NCI-H524 (cell line): Measurements from ENCODE around the gene LPAR3.
A peak's percentile ranks its signal among the peaks of the same experiment; 100 is the strongest.
"Not testable (repeated sequence)": the region's sequence is repeated elsewhere in the genome, so short reads cannot be mapped to it uniquely, and the experiment has no call there.

Source experiments
- DNase-seq, 2 experiments: peaks; one replicate each; lab custom pipeline; 2025; lab: John Stamatoyannopoulos, UW

The LPAR3 gene

GRCh38 chr1:84892705-84893618, at the start of gene LPAR3:
Gene LPAR3, minus strand, starts transcription at chr1:84893206. Its CDS starts 27,086 bp downstream, at chr1:84866120.
- peak; percentile 51 to 64 for DNase-seq

GRCh38 chr1:84941843-84942242, 48.8 kb upstream of the LPAR3 start:
- DNase-seq, result no peak

GRCh38 chr1:84940481-84940880, 47.5 kb upstream of the LPAR3 start:
- peak in 1 of 2 experiments; percentile 35 for DNase-seq

- DNase-seq, result no peak
These were observed 46.8 kb upstream of the LPAR3 start for GRCh38 chr1:84939761-84940160.

- no peak for DNase-seq
These were observed 46.1 kb upstream of the LPAR3 start for GRCh38 chr1:84939151-84939550.

GRCh38 chr1:84936116-84936810, 43.3 kb upstream of the LPAR3 start:
- DNase-seq, result peak; percentile 18 to 66

GRCh38 chr1:84933011-84933611, 40.1 kb upstream of the LPAR3 start:
- no peak for DNase-seq

GRCh38 chr1:84930831-84931230, 37.8 kb upstream of the LPAR3 start:
- DNase-seq, result no peak

GRCh38 chr1:84930329-84930728, 37.3 kb upstream of the LPAR3 start:
- DNase-seq, result no peak

- no peak for DNase-seq
These were observed 36.6 kb upstream of the LPAR3 start for GRCh38 chr1:84929581-84929980.

GRCh38 chr1:84928979-84929378, 36.0 kb upstream of the LPAR3 start:
- no peak for DNase-seq

- no peak for DNase-seq
These were observed 30.3 kb upstream of the LPAR3 start for GRCh38 chr1:84923317-84923716.

GRCh38 chr1:84920159-84920558, 27.2 kb upstream of the LPAR3 start:
- DNase-seq, result no peak

- no peak for DNase-seq
These were observed 26.5 kb upstream of the LPAR3 start for GRCh38 chr1:84919461-84919970.

- DNase-seq, result no peak
These were observed 25.8 kb upstream of the LPAR3 start for GRCh38 chr1:84918726-84919336.

GRCh38 chr1:84916897-84917296, 23.9 kb upstream of the LPAR3 start:
- no peak for DNase-seq

GRCh38 chr1:84913555-84913892, 20.5 kb upstream of the LPAR3 start:
- DNase-seq, result no peak

GRCh38 chr1:84912726-84913554, 19.9 kb upstream of the LPAR3 start:
- no peak for DNase-seq

GRCh38 chr1:84908746-84909464, 15.9 kb upstream of the LPAR3 start:
- DNase-seq, result not testable (repeated sequence)

GRCh38 chr1:84907095-84907827, 14.3 kb upstream of the LPAR3 start:
- DNase-seq, result no peak
